GM21423 (cell line): ENCODE results near the gene FASTK.
"Not testable (repeated sequence)": the region's sequence is repeated elsewhere in the genome, so short reads cannot be mapped to it uniquely, and the experiment has no call there.

Experiments
- ATAC-seq: cut with Tn5 transposase; IDR thresholded peaks from one replicate; pipeline ENCODE4 v1.9.1; 2021; ENCODE audit warnings: mild to moderate bottlenecking, moderate library complexity; ENCODE audit not compliant: unreplicated experiment

FASTK gene

GRCh38 chr7:151053751-151054150 is 26.9 kb downstream of the FASTK start:
- no peak for ATAC-seq

DNA sequence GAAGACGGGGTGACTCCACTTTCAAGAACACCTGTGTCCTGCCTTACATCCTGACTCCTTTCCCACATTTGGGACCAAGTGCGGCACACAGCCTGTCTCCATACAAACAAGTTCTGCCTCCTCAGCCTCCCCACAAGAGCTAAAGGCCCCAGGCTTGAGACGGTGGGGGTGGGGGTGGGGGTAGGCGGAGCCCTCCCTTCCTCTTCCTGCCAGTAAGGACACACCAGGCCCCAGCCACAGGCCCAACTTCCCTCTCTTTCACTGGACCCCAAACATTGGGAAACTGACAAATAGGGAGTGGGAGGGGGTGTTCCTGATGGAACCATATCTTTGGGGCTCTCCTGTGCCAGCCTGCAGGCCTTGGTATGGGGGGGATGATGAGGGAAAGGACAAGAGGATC is 27.5 kb downstream of the FASTK start:
- no peak for ATAC-seq

DNA sequence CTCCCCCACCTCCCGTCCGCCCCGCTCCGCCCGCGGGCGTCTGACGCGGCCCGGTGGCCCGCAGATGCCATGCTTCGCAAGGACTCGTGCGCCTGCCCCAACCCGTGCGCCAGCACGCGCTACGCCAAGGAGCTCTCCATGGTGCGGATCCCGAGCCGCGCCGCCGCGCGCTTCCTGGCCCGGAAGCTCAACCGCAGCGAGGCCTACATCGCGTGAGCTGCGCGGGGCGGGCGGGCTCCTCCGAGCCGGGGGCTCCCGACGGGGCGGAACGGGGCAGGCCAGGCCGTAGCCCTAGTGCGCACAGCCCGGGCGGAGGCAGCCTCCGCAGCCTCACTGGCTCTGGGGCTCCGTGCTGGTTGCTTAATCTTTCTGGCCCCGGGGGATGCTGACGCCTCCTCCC is 29.5 kb downstream of the FASTK start:
- ATAC-seq = no peak

DNA sequence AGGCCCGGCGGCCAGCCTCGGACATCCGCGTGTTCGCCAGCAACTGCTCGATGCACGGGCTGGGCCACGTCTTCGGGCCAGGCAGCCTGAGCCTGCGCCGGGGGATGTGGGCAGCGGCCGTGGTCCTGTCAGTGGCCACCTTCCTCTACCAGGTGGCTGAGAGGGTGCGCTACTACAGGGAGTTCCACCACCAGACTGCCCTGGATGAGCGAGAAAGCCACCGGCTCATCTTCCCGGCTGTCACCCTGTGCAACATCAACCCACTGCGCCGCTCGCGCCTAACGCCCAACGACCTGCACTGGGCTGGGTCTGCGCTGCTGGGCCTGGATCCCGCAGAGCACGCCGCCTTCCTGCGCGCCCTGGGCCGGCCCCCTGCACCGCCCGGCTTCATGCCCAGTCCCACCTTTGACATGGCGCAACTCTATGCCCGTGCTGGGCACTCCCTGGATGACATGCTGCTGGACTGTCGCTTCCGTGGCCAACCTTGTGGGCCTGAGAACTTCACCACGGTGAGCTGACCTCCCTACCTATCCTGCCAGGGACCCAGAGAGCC is 31.6 kb downstream of the FASTK start:
- ATAC-seq = no peak

GRCh38 chr7:151047976-151048815 is 32.4 kb downstream of the FASTK start, which contains the start of gene ASIC3:
TSS of gene ASIC3 (plus strand) at chr7:151048531. CDS start at chr7:151048886, 355 bp downstream.
- ATAC-seq = no peak

GRCh38 chr7:151046603-151047573 is 33.7 kb downstream of the FASTK start:
- ATAC-seq = no peak

- no peak for ATAC-seq
Measured at GRCh38 chr7:151045967-151046366, 34.6 kb downstream of the FASTK start.

DNA sequence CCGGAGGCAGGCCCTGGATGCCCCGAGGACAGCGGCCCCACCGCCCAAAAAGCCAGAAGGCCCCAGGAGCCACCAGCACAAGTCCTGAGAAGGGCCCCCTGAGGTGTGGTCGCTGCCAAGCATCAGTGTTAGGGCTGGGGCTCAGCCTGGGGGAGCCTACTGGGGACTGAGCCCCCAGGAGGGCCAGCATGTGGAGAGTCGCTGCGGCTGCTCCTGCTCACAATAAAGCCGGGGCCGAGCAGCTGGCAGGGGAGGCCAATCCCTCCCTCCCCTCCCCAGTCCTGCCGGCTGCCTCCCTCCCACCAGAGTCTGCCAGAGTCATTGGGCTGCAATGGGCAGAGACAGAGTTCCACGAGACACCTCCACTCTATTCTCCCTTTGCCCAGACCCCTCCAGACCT is 35.3 kb downstream of the FASTK start:
- ATAC-seq = no peak

- ATAC-seq = no peak
Measured at GRCh38 chr7:151043959-151044358, 36.6 kb downstream of the FASTK start.

DNA sequence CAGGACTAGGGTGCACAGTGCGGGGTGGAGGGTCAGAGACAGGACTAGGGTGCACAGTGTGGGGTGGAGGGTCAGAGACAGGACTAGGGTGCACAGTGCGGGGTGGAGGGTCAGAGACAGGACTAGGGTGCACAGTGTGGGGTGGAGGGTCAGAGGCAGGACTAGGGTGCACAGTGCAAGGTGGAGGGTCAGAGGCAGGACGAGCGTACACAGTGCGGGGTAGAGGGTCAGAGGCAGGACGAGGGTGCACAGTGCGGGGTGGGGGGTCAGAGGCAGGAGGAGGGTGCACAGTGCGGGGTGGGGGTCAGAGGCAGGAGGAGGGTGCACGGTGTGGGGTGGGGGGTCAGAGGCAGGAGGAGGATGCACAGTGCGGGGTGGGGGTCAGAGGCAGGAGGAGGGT is 37.2 kb downstream of the FASTK start:
- ATAC-seq = not testable (repeated sequence)

GRCh38 chr7:151040616-151041375 is 39.8 kb downstream of the FASTK start:
- ATAC-seq = no peak

DNA sequence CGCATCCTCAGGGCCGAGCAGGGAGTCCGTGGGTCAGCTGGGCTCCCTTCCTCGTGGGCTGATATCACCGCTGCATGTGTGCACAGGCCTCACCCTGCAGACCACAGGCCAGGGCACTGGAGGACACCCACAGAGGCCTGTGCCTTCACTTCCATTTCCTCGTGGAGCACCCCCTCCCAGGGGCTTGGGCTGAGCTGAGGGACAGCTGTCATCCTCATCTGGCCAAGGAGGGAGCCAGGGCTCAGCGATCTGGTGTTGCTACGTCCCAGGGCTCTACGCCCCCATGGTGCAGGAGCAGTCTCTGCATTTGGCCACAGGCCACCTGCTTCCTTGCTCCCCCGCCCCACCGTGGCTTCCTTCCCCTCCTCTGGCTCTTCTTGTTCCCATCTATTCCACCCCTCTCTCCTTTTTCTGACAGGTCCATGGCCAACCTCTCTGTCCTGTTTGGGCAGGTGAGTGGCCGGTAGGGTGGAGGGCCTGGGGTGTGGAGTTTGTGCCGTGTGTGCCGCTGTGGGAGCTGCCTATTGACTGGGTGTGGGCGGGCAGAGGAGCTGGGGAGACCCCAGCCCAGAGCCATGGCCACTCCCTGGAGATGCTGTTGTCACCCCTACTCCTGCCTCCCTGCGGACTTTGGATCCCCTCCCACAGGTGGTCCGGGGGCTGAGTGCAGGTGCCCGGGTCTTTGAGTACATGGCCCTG is 40.6 kb downstream of the FASTK start:
- no peak for ATAC-seq

GRCh38 chr7:151038951-151039849 is 41.4 kb downstream of the FASTK start:
- no peak for ATAC-seq

DNA sequence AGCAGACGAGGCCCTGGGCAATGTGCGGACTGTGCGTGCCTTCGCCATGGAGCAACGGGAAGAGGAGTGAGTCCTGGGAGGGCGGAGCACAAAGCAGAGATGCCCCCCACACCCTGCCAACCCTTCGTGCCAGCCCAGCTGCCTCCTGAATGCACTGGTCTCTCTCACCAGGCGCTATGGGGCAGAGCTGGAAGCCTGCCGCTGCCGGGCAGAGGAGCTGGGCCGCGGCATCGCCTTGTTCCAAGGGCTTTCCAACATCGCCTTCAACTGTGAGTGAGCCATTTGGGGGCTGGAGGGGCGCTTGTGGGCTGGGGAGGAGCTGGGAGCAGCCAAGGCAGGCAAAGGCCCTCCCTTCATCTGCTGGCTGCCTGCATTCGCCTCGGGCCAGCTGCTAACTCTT is 44.7 kb downstream of the FASTK start:
- ATAC-seq = no peak

- ATAC-seq = no peak
Measured at GRCh38 chr7:151035026-151035717, 45.4 kb downstream of the FASTK start.

- no peak for ATAC-seq
Measured at GRCh38 chr7:151034312-151035025, 46.1 kb downstream of the FASTK start.

DNA sequence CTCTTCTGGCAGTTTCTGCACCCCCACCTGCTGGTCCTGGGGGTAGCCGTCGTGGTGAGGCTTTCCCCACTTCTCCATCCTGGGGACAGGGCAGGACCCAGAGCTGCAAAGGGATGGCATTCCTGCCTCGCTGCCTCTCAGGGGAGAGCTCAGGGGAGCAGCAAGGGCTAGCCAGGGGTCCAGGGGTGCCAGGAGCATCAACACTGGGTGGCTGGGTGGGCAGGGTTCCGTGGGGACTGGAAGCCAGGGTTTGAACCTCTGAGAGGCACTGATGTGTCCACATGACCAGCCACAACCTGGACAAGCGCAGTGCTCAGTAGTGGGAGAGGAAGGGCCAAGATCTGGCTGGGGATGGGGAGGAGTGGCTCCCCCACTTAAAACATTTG is 46.8 kb downstream of the FASTK start:
- no peak for ATAC-seq
